WTC11 (cell line): ENCODE data around the gene KCND2. TPM values are rescaled to one million over a fixed set of nuclear protein-coding genes. Genes with fewer than 3 reads are reported as not detected.

Source experiments
- ATAC-seq: fragments of 200-7000 bp; cut with Tn5 transposase; 2 replicates; pipeline ENCODE4 v1.10.0; 2021; ENCODE audit warnings: mild to moderate bottlenecking, moderate library complexity
- CTCF ChIA-PET: fragments of 300-600 bp; sonication (Branson Sonifier 250); formaldehyde crosslinking; loops from one replicate; lab custom pipeline; 2021; ENCODE audit warnings: antibody characterized with exemption; lab: Charles Lee
- POLR2A ChIA-PET: fragments of 350-600 bp; sonication (Branson Sonifier 250); formaldehyde crosslinking; loops from one replicate; lab custom pipeline; 2021; ENCODE audit warnings: antibody characterized with exemption; lab: Charles Lee
- DNase-seq: peaks from one replicate; pipeline ENCODE4 v3.0.0; 2021; ENCODE audit warnings: low spot score
- H3K27ac Mint-ChIP-seq: 2 replicates; pipeline ENCODE4 v1.8.0; 2021; ENCODE audit warnings: mixed read lengths
- H3K27me3 Mint-ChIP-seq: 2 replicates; pipeline ENCODE4 v1.8.0; 2021; ENCODE audit warnings: low read depth, mild to moderate bottlenecking, moderate library complexity, mixed read lengths
- H3K36me3 Mint-ChIP-seq: 2 replicates; pipeline ENCODE4 v1.8.0; 2021; ENCODE audit warnings: mixed read lengths
- H3K4me1 Mint-ChIP-seq: 2 replicates; pipeline ENCODE4 v1.8.0; 2022; ENCODE audit warnings: mixed read lengths
- H3K4me3 Mint-ChIP-seq: 2 replicates; pipeline ENCODE4 v1.8.0; 2021; ENCODE audit warnings: mild to moderate bottlenecking, moderate library complexity, mixed read lengths
- H3K9me3 Mint-ChIP-seq: 2 replicates; pipeline ENCODE4 v1.8.0; 2021; ENCODE audit warnings: mixed read lengths
- AR ChIP-seq: fragments of 250-450 bp; sonication (Bioruptor Pico); IDR thresholded peaks from 2 replicates; pipeline ENCODE4 v1.9.0; 2021; ENCODE audit warnings: mild to moderate bottlenecking
- FOXP1 ChIP-seq: sonication (generic); formaldehyde crosslinking; IDR thresholded peaks from 2 replicates; pipeline ENCODE4 v1.8.0; 2022; ENCODE audit warnings: missing genetic modification reagents, mild to moderate bottlenecking, moderate library complexity, borderline replicate concordance
- NFATC4 ChIP-seq: fragments of 250-450 bp; sonication (Bioruptor Pico); IDR thresholded peaks from 2 replicates; pipeline ENCODE4 v1.9.0; 2021; ENCODE audit warnings: mild to moderate bottlenecking
- NR1H2 ChIP-seq: sonication (generic); formaldehyde crosslinking; IDR thresholded peaks from 2 replicates; pipeline ENCODE4 v1.9.0; 2021; ENCODE audit warnings: mild to moderate bottlenecking, moderate library complexity, missing genetic modification reagents
- NR2C2 ChIP-seq: sonication (generic); formaldehyde crosslinking; IDR thresholded peaks from 2 replicates; pipeline ENCODE4 v1.8.0; 2022; ENCODE audit warnings: mild to moderate bottlenecking, missing genetic modification reagents
- NR3C1 ChIP-seq: sonication (generic); formaldehyde crosslinking; conservative IDR thresholded peaks from 2 replicates; pipeline ENCODE4 v1.8.1; 2023; ENCODE audit warnings: low read depth, mild to moderate bottlenecking, missing genetic modification reagents
- PREB ChIP-seq: sonication (generic); formaldehyde crosslinking; IDR thresholded peaks from 2 replicates; pipeline ENCODE4 v1.8.1; 2022; ENCODE audit warnings: mild to moderate bottlenecking, missing genetic modification reagents, moderate library complexity, borderline replicate concordance
- RORB ChIP-seq: fragments of 250-450 bp; sonication (Bioruptor Pico); IDR thresholded peaks from 2 replicates; pipeline ENCODE4 v1.9.0; 2021; ENCODE audit warnings: mild to moderate bottlenecking
- SMAD3 ChIP-seq: sonication (generic); formaldehyde crosslinking; IDR thresholded peaks from 2 replicates; pipeline ENCODE4 v1.8.0; 2022; ENCODE audit warnings: missing genetic modification reagents, mild to moderate bottlenecking, borderline replicate concordance
- TP53 ChIP-seq: sonication (generic); formaldehyde crosslinking; IDR thresholded peaks from 2 replicates; pipeline ENCODE4 v1.8.1; 2023; ENCODE audit warnings: mild to moderate bottlenecking, missing genetic modification reagents
- ZNF281 ChIP-seq: sonication (generic); formaldehyde crosslinking; IDR thresholded peaks from 2 replicates; pipeline ENCODE4 v1.8.0; 2023; ENCODE audit warnings: mild to moderate bottlenecking, missing genetic modification reagents
- ZNF423 ChIP-seq: fragments of 250-450 bp; sonication (Bioruptor Pico); IDR thresholded peaks from 2 replicates; pipeline ENCODE4 v2.1.2; 2022; ENCODE audit warnings: mild to moderate bottlenecking, moderate library complexity
- ZNF425 ChIP-seq: fragments of 250-450 bp; sonication (Bioruptor Pico); conservative IDR thresholded peaks from 2 replicates; pipeline ENCODE4 v1.9.0; 2021; ENCODE audit warnings: mild to moderate bottlenecking
- ZNF532 ChIP-seq: fragments of 250-450 bp; sonication (Bioruptor Pico); IDR thresholded peaks from 2 replicates; pipeline ENCODE4 v1.9.0; 2021; ENCODE audit warnings: mild to moderate bottlenecking, borderline replicate concordance
- total RNA-seq: library from RNA; stranded (reverse); gene quantifications from 3 replicates; pipeline ENCODE4 v1.2.3, GENCODE V29; 2021
- TF ChIP-seq, protein P1 (sequence below): sonication (generic); formaldehyde crosslinking; IDR thresholded peaks from 2 replicates; pipeline ENCODE4 v1.8.0; 2022; ENCODE audit warnings: mild to moderate bottlenecking, missing genetic modification reagents
- TF ChIP-seq, protein P2 (sequence below): sonication (generic); formaldehyde crosslinking; IDR thresholded peaks from 2 replicates; pipeline ENCODE4 v1.8.1; 2023; ENCODE audit warnings: mild to moderate bottlenecking, missing genetic modification reagents, borderline replicate concordance

Gene KCND2
- total RNA-seq, 1 experiment from 2014 or later, result 4.6 TPM

GRCh38 chr7:120738816-120739215, 465.8 kb downstream of the KCND2 start (continued):
- TF ChIP-seq AR (CRISPR knock-in tag), result no peak
- no peak for TF ChIP-seq TP53
- no peak for TF ChIP-seq FOXP1
- no peak for TF ChIP-seq PREB (CRISPR knock-in tag)
- no peak for TF ChIP-seq SMAD3
- TF ChIP-seq, protein P1, sequence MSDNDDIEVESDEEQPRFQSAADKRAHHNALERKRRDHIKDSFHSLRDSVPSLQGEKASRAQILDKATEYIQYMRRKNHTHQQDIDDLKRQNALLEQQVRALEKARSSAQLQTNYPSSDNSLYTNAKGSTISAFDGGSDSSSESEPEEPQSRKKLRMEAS (CRISPR knock-in tag), result no peak
- TF ChIP-seq ZNF425 (CRISPR knock-in tag), result no peak
- TF ChIP-seq, protein P2, sequence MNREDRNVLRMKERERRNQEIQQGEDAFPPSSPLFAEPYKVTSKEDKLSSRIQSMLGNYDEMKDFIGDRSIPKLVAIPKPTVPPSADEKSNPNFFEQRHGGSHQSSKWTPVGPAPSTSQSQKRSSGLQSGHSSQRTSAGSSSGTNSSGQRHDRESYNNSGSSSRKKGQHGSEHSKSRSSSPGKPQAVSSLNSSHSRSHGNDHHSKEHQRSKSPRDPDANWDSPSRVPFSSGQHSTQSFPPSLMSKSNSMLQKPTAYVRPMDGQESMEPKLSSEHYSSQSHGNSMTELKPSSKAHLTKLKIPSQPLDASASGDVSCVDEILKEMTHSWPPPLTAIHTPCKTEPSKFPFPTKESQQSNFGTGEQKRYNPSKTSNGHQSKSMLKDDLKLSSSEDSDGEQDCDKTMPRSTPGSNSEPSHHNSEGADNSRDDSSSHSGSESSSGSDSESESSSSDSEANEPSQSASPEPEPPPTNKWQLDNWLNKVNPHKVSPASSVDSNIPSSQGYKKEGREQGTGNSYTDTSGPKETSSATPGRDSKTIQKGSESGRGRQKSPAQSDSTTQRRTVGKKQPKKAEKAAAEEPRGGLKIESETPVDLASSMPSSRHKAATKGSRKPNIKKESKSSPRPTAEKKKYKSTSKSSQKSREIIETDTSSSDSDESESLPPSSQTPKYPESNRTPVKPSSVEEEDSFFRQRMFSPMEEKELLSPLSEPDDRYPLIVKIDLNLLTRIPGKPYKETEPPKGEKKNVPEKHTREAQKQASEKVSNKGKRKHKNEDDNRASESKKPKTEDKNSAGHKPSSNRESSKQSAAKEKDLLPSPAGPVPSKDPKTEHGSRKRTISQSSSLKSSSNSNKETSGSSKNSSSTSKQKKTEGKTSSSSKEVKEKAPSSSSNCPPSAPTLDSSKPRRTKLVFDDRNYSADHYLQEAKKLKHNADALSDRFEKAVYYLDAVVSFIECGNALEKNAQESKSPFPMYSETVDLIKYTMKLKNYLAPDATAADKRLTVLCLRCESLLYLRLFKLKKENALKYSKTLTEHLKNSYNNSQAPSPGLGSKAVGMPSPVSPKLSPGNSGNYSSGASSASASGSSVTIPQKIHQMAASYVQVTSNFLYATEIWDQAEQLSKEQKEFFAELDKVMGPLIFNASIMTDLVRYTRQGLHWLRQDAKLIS, result no peak
- TF ChIP-seq ZNF532, result no peak
- no peak for TF ChIP-seq NFATC4 (CRISPR knock-in tag)
- no peak for TF ChIP-seq RORB (CRISPR knock-in tag)

GRCh38 chr7:120740348-120740747, 467.4 kb downstream of the KCND2 start:
- ATAC-seq (no peak), DNase-seq (no peak)
- POLR2A ChIA-PET, result no interaction called here
- H3K36me3 Mint-ChIP-seq, result no peaks in the 10 kb centered on the region
- no peaks in the 10 kb centered on the region for H3K27me3 Mint-ChIP-seq
- peaks cover 55% of the 10 kb centered on the region for H3K4me1 Mint-ChIP-seq
- H3K27ac Mint-ChIP-seq, result peak overlapping the region; percentile 36; the same call in 1 of the 2 replicates
- no peak overlapping the region for H3K4me3 Mint-ChIP-seq
- CTCF ChIA-PET, result interaction anchor here (1.3 kb wide), 1 partner anchor 15 kb away, joined by 3 read pairs; no protein-coding TSS in a partner anchor
- H3K9me3 Mint-ChIP-seq, result no peaks in the 10 kb centered on the region
- TF ChIP-seq ZNF423 (CRISPR knock-in tag) (no peak), ZNF281 (CRISPR knock-in tag) (no peak), NR2C2 (no peak), NR1H2 (CRISPR knock-in tag) (no peak), ZNF425 (CRISPR knock-in tag) (no peak), NR3C1 (CRISPR knock-in tag) (no peak)
